ENCODE results near the gene SLC8A2. TPM values are rescaled to one million over a fixed set of nuclear protein-coding genes. Genes with fewer than 3 reads are reported as not detected.
"Not testable (repeated sequence)": the region's sequence is repeated elsewhere in the genome, so short reads cannot be mapped to it uniquely, and the experiment has no call there.

Gene SLC8A2
- total RNA-seq, 1 experiment from 2014 or later: 3.8 TPM

DNA sequence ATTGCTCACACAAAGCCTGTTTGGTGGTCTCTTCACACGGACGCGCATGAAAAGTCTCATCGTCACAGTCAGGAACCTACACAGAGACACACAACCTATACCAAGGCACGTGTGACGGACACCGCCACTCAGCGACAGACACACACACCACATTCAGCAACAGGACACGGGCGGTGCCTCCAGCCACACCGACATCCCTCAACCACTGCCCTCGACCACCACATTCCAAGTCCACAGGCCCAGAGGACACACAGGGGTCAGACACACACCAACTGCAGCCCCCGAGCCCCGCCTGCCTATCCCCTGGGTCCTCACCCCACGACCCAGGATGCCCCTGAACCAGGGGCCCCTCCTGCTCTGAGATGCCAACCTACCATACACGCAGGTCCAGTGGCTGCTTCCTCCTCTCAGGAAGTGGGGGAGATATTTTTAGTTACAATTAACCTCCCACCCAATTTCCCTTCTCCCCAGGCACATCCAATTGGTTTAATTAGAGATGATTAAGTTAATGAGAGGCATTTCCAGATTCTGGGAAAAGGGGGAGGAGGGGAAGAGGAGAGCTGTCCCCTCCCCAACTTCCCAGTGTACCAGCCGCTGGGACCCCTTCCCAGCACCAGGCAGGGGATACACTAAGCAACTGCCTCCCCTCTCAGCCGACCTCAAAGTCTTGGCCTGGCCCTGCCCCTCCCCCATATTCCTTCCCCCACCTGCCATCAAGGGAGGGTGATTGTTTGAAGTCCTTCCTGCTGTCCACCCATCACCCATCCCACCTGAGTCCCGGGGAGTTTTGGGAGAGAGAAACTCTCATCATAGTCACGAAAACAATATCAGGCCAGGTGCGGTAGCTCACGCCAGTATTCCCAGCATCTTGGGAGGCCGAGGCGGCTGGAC lies 72.7 kb downstream of the SLC8A2 start:
- no peak for DNase-seq (ENCODE audit: low spot score)
- in situ Hi-C loops (cut with HindIII; ENCODE audit: low sequenced_read_pairs): no loop called here

DNA sequence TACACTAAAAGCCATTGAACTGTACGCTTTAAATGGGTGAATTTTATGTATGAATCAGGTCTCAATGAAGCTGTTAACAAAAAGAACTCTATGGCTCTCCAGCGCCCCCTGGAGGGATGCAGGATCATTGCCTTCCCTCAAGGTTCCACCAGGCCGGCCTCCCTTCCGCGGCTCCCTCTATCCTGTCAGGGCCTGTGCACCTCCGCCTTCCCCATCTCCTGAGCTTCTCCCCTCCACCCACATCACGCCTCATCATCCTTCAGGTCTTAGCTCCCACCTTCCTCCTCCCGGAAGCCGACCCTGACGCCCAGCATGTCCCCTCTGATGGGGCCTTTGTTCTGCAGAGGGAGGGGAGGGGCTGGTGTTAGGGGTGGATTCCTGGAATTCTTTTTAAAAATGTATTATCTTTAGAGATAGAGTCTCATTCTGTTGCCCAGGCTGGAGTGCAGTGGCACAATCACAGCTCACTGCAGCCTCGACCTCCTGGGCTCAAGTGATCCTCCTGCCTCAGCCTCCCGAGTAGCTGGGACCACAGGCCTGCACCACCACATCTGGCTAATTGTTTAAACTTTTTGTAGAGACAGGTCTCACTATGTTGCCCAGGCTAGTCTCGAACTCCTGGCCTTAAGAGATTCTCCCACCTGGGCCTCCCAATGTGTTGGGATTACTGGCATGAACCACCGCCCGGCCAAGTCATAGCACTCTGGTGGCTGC lies 80.0 kb downstream of the SLC8A2 start:
- DNase-seq (ENCODE audit: low spot score): peak; percentile 82
- in situ Hi-C loops (cut with HindIII; ENCODE audit: low sequenced_read_pairs): no loop called here

DNA sequence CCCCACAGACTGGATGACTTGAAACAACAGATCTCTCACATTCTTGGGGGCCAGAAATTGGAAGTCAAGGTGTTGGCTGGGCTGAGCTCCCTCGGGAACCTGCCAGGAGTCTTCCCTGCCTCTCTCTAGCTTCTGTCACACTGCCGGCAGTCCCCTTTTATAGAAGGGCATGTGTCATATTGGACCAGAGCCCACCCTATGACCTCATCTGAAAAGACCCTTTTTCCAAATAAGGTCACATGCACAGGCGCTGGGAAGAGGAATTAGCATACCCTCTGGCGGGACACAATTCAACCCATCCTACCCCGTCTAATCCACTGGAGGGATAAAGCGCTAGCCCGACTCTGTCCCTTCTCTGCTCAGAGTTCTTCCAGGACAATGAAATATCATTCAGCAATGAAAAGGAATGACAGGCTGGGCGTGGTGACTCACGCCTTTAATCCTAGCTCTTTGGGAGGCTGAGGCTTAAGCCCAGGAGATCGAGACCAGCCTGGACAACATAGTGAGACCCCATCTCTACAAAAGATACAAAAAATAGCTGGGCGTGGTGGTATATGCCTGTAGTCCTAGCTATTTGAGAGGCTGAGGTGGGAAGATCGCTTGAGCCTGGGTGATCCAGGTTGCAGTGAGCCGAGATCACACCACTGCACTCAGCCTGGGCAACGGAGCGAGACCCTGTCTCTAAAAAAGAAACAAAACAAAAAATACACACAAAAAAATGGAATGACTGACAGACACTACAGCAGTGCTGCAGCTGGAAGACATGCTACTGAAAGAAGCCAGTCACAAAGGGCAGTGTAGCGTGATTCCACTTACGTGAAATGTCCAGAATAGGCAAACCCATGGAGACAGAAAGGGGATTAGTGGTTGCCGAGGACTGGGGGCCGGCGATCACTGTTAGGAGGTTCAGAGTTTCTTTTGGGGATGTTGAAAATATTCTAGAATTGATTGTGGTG lies 80.9 kb downstream of the SLC8A2 start:
- in situ Hi-C loops (cut with HindIII; ENCODE audit: low sequenced_read_pairs): no loop called here
- DNase-seq (ENCODE audit: low spot score): no peak

DNA sequence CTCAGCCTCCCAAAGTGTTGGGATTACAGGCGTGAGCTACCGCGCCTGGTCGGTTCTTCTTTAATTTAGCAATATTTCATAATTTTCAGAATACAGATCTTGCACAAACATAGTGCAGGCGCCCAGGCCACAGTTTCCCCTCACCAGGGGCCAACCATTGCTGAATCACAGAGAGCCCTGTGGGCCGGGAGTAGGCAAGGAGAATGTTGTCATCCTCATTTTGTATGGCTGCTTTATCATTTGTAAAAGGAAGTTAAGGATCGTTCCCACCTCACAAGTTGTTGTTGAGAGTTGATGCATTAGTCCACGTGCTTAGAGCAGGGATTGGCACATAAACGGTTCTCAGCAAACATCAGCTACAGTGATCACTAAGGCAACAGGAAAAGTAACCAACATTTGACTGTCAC lies 82.5 kb downstream of the SLC8A2 start:
- in situ Hi-C loops (cut with HindIII; ENCODE audit: low sequenced_read_pairs): no loop called here
- DNase-seq (ENCODE audit: low spot score): no peak

DNA sequence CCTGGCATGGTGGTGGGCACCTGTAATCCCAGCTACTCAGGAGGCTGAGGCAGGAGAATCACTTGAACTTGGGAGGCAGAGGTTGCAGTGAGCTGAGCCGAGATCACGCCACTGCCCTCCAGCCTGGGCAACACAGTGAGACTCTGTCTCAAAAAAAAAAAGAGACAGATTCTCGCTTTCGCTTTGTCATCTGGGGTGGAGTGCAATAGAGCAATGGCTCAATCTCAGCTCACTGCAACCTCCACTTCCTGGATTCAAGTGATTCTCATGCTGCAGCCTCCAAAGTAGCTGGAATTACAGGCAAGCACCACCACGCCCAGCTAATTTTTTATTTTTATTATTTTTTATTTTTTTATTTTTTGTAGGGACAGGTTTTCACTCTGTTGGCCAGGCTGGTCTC lies 83.0 kb downstream of the SLC8A2 start:
- in situ Hi-C loops (cut with HindIII; ENCODE audit: low sequenced_read_pairs); DNase-seq (ENCODE audit: low spot score): not testable (repeated sequence)

DNA sequence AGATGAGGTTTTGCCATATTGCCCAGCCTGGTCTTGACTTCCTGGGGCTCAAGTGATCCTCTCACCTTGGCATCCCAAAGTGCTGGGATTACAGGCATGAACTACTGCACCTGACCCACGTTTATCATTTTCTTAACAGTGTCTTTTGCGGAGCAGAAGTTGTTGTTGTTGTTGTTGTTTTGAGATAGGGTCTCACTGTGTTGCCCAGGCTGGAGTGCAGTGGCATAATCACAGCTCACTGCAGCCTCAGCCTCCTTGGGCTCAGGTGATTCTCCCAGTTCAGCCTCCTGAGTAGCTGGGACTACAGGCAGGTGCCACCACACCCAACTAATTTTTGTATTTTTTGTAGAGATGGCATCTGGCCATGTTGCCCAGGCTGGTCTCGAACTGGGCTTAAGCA lies 84.1 kb downstream of the SLC8A2 start:
- DNase-seq (ENCODE audit: low spot score); in situ Hi-C loops (cut with HindIII; ENCODE audit: low sequenced_read_pairs): not testable (repeated sequence)

DNA sequence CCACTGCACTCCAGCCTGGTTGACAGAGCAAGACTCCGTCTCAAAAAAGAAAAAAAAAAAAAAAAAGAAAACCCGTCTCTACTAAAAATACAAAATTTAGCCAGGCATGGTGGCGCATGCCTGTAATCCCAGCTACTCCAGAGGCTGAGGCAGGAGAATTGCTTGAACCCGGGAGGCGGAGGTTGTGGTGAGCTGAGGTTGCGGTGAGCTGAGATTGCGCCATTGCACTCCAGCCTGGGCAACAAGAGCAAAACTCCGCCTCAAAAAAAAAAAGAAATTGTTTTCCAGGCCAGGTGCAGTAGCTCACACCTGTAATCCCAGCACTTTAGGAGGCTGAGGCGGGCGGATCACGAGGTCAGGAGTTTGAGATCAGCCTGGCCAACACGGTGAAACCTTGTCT lies 85.1 kb downstream of the SLC8A2 start:
- DNase-seq (ENCODE audit: low spot score); in situ Hi-C loops (cut with HindIII; ENCODE audit: low sequenced_read_pairs): not testable (repeated sequence)

DNA sequence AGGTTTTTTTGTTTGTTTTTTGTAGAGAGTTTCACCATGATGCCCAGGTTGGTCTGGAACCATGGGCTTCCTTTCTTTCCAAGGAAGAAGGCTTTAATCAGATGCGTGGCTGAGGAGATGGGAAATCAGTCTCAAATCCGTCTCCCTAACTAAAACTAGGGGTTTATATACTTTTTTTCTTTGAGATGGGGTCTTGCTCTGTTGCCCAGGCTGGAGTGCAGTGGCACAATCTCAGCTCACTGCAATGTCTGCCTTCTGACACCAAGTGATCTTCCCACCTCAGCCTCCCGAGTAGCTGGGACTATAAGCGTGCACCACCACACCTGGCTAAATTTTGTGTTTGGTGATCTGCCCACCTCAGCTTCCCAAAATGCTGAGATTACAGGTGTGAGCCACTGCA lies 87.2 kb downstream of the SLC8A2 start:
- DNase-seq (ENCODE audit: low spot score); in situ Hi-C loops (cut with HindIII; ENCODE audit: low sequenced_read_pairs): not testable (repeated sequence)

DNA sequence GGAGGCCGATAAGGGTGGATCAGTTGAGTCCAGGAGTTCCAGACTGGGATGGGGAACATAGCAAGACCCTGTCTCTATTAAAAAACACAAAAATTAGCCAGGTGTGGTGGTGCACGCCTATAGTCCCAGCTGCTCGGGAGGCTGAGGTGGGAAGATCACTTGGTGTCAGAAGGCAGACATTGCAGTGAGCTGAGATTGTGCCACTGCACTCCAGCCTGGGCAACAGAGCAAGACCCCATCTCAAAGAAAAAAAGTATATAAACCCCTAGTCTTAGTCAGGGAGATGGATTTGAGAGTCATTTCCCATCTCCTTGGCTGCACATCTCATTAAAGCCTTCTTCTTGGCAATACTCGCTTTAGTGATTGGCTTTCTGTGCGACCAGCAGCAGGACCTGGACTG lies 87.8 kb downstream of the SLC8A2 start:
- in situ Hi-C loops (cut with HindIII; ENCODE audit: low sequenced_read_pairs); DNase-seq (ENCODE audit: low spot score): not testable (repeated sequence)

DNA sequence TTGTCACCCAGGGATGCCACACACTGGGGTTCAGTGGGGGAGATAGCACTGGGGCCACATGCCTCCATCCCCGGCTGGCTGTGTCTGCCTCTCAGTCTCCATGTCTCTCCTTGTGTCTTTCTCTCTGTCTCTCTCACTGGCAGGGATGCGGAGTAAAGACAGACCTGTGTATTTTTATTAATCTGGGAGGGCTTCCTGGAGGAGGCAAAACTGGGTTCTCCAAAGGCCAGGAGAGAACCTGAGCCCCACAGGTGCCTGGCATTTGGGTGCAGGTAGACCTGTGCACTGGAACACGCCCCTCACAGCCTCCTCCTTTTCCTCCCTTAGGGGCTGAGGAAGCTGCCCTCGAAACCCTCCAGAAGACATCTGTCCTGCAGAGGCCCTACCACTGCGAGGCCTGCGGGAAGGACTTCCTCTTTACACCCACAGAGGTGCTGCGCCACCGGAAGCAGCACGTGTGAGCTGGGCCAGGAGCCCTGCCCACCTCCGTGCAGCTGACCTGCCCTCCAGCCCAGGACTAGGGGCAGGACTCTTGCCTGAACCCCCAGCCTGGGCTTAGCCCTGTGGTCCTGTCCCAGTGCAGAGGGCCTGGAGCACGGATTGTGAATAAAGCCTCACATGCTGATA lies 89.9 kb downstream of the SLC8A2 start:
- DNase-seq (ENCODE audit: low spot score): no peak

DNA sequence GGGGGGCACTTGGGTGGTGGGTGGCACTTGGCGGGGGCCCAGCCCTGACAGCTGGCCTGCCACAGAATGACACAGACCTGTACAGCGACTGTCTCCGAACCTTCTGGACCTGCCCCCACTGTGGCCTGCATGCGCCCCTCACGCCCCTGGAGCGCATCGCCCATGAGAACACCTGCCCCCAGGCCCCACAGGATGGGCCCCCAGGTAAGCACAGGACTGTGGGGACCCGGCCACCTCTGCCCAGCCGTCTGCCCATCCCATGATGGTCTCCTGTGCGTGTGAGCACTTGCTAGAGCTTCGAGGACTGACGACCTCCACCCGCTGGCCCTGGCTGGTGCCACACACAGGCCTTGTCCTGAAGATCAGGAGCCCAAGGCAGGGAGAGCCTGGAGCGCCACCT lies 90.6 kb downstream of the SLC8A2 start:
- no peak for DNase-seq (ENCODE audit: low spot score)
- in situ Hi-C loops (cut with HindIII; ENCODE audit: low sequenced_read_pairs): no loop called here

More for the DNA sequence above, 89.9 kb downstream of the SLC8A2 start:
- in situ Hi-C loops (cut with HindIII; ENCODE audit: low sequenced_read_pairs): no loop called here

DNA sequence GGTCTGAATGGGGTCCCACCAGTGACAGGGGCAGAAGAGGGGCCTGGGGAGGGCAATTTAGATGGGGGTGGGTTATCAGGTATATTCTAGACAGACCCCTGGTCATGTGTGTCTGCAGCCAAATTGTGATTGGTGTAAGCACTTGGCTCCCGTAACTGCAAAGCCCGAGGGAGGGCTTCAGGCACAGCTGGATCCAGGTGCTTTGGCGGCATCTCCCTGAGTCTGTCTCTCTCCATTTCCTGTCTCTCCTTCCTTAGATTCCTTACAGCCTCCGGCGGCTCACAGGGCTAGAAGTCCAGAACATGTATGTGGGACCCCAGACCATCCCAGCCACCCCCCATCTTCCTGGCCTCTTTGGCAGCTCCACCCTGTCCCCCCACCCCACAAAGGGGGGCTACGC lies 91.1 kb downstream of the SLC8A2 start:
- in situ Hi-C loops (cut with HindIII; ENCODE audit: low sequenced_read_pairs): no loop called here

DNA sequence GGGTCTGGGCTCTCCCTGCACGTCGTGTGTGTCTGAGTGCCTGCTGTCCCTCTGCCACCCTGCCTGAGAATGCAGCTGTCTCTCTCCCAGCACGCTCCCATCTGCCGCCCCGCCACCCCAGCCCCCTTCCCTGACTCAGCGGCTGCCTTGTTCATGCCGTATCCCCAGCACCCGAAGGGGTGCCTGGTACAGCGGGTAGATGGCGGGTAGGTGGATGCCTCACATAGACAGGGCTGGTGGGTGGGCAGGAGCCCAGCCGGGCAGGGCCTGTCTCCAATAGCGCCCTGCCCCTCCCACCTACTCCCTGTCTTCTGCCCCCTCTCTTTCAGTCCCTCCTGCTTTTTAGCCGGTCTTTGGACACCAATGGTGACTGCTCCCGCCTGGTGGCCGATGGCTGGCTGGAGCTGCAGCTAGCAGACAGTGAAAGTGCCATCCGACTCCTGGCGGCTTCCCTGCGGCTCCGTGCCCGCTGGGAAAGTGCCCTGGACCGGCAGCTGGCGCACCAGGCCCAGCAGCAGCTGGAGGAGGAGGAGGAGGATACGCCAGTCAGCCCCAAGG lies 92.2 kb downstream of the SLC8A2 start:
- in situ Hi-C loops (cut with HindIII; ENCODE audit: low sequenced_read_pairs): no loop called here
- no peak for DNase-seq (ENCODE audit: low spot score)

More for the DNA sequence above, 91.1 kb downstream of the SLC8A2 start:
- DNase-seq (ENCODE audit: low spot score): no peak

DNA sequence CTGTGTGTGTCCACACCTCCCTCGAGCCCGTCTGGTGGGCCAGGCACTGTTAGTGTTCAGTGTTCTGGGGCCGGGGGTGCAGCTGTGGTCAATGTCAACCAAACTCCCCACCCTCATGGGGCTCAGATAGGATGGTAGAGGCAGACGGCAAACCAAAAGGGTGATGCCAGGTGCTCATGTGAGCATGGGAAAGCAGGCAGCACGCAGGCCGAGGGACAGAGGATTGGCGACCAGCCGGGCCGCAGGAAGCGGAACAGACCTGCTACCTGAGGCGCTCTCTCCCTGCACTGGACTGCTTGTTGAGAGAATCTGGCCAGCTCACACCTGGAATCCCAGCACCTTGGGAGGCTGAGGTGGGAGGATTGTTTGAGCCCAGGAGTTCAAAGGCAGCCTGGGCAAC lies 93.4 kb downstream of the SLC8A2 start:
- in situ Hi-C loops (cut with HindIII; ENCODE audit: low sequenced_read_pairs): no loop called here
- peak; percentile 9 for DNase-seq (ENCODE audit: low spot score)

Other genes starting within 250 kb of the SLC8A2 start
- 38.6 and 66.3 TPM in 2 replicates for gene BBC3, start 240.7 kb downstream of the SLC8A2 start, total RNA-seq (2014; rRNA removed; shearing (Covaris generic))
- 16.5 and 22.2 TPM in 2 replicates for gene CCDC9, start 215.4 kb downstream of the SLC8A2 start, total RNA-seq (2014; rRNA removed; shearing (Covaris generic))
- gene INAFM1, start 197.0 kb downstream of the SLC8A2 start, total RNA-seq (2014; rRNA removed; shearing (Covaris generic)): 7.0 and 11.0 TPM in 2 replicates
- gene C5AR1, start 162.0 kb downstream of the SLC8A2 start, total RNA-seq (2014; rRNA removed; shearing (Covaris generic)): 0.68 and 0.92 TPM in 2 replicates
- not detected in 2 replicates for gene C5AR2, start 139.7 kb downstream of the SLC8A2 start, total RNA-seq (2014; rRNA removed; shearing (Covaris generic))
- 13.9 and 16.7 TPM in 2 replicates for gene DHX34, start 122.6 kb downstream of the SLC8A2 start, total RNA-seq (2014; rRNA removed; shearing (Covaris generic))
- gene MEIS3, start 52.4 kb downstream of the SLC8A2 start, total RNA-seq (2014; rRNA removed; shearing (Covaris generic)): 114 and 148 TPM in 2 replicates
- 31.5 and 44.5 TPM in 2 replicates for gene KPTN, start 12.3 kb upstream of the SLC8A2 start, total RNA-seq (2014; rRNA removed; shearing (Covaris generic))
- 54.7 and 75.9 TPM in 2 replicates for gene NAPA, start 43.2 kb upstream of the SLC8A2 start, total RNA-seq (2014; rRNA removed; shearing (Covaris generic))
- gene ZNF541, start 101.3 kb upstream of the SLC8A2 start, total RNA-seq (2014; rRNA removed; shearing (Covaris generic)): not detected in 2 replicates
- 0.10 and 5.7 TPM in 2 replicates for gene BICRA, start 137.2 kb upstream of the SLC8A2 start, total RNA-seq (2014; rRNA removed; shearing (Covaris generic))
- gene EHD2, start 241.5 kb upstream of the SLC8A2 start, total RNA-seq (2014; rRNA removed; shearing (Covaris generic)): not detected in 2 replicates